HG02623 (cell line): ENCODE measurements around the gene SPRY4.
"Not testable (repeated sequence)": the region's sequence is repeated elsewhere in the genome, so short reads cannot be mapped to it uniquely, and the experiment has no call there.

ENCODE experiments used
- ATAC-seq: cut with Tn5 transposase; IDR thresholded peaks from one replicate; pipeline ENCODE4 v1.9.1; 2021; ENCODE audit warnings: moderate library complexity; ENCODE audit not compliant: unreplicated experiment

Gene SPRY4

GRCh38 chr5:142315096-142315900 lies 9.5 kb downstream of the SPRY4 start:
- no peak for ATAC-seq

GRCh38 chr5:142314606-142315005 lies 10.2 kb downstream of the SPRY4 start:
- ATAC-seq = no peak

- no peak for ATAC-seq
Measured at GRCh38 chr5:142314109-142314508, 10.7 kb downstream of the SPRY4 start.

GRCh38 chr5:142313682-142314081 lies 11.1 kb downstream of the SPRY4 start:
- ATAC-seq = no peak

GRCh38 chr5:142313275-142313674 lies 11.5 kb downstream of the SPRY4 start:
- ATAC-seq = no peak

- ATAC-seq = no peak
Measured at GRCh38 chr5:142312399-142312798, 12.4 kb downstream of the SPRY4 start.

- no peak for ATAC-seq
Measured at GRCh38 chr5:142311725-142312124, 13.1 kb downstream of the SPRY4 start.

GRCh38 chr5:142310803-142311202 lies 14.0 kb downstream of the SPRY4 start:
- ATAC-seq = no peak

- no peak for ATAC-seq
Measured at GRCh38 chr5:142309747-142310318, 15.0 kb downstream of the SPRY4 start.

GRCh38 chr5:142308358-142308757 lies 16.5 kb downstream of the SPRY4 start:
- no peak for ATAC-seq

- no peak for ATAC-seq
Measured at GRCh38 chr5:142307146-142307890, 17.5 kb downstream of the SPRY4 start.

- no peak for ATAC-seq
Measured at GRCh38 chr5:142306077-142306502, 18.7 kb downstream of the SPRY4 start.

- ATAC-seq = no peak
Measured at GRCh38 chr5:142305211-142305610, 19.6 kb downstream of the SPRY4 start.

- ATAC-seq = no peak
Measured at GRCh38 chr5:142304013-142304701, 20.7 kb downstream of the SPRY4 start.

GRCh38 chr5:142303565-142303964 lies 21.3 kb downstream of the SPRY4 start:
- no peak for ATAC-seq

- ATAC-seq = no peak
Measured at GRCh38 chr5:142301540-142301939, 23.3 kb downstream of the SPRY4 start.

GRCh38 chr5:142300677-142301076 lies 24.1 kb downstream of the SPRY4 start:
- no peak for ATAC-seq

- no peak for ATAC-seq
Measured at GRCh38 chr5:142298789-142299188, 26.0 kb downstream of the SPRY4 start.

- not testable (repeated sequence) for ATAC-seq
Measured at GRCh38 chr5:142297786-142298185, 27.0 kb downstream of the SPRY4 start.

GRCh38 chr5:142296914-142297417 lies 27.9 kb downstream of the SPRY4 start:
- no peak for ATAC-seq
